HG02610 (cell line): ENCODE data around the gene SLC25A4.
"Not testable (repeated sequence)": the region's sequence is repeated elsewhere in the genome, so short reads cannot be mapped to it uniquely, and the experiment has no call there.

ENCODE experiments used
- ATAC-seq: cut with Tn5 transposase; IDR thresholded peaks from one replicate; pipeline ENCODE4 v1.9.1; 2021; ENCODE audit warnings: mild to moderate bottlenecking, moderate library complexity; ENCODE audit not compliant: unreplicated experiment

The SLC25A4 gene

GRCh38 chr4:185171373-185172071 is 28.5 kb downstream of the SLC25A4 start:
- ATAC-seq = peak; percentile 74

- no peak for ATAC-seq
Observed at GRCh38 chr4:185179488-185179887, 36.4 kb downstream of the SLC25A4 start.

GRCh38 chr4:185182239-185182638 is 39.2 kb downstream of the SLC25A4 start:
- ATAC-seq = no peak

GRCh38 chr4:185183622-185184281 is 40.7 kb downstream of the SLC25A4 start:
- ATAC-seq = peak; percentile 47

GRCh38 chr4:185186769-185187168 is 43.7 kb downstream of the SLC25A4 start:
- no peak for ATAC-seq

GRCh38 chr4:185189606-185190305 is 46.7 kb downstream of the SLC25A4 start:
- no peak for ATAC-seq

GRCh38 chr4:185190306-185190856 is 47.3 kb downstream of the SLC25A4 start:
- ATAC-seq = no peak

GRCh38 chr4:185192059-185192458 is 49.0 kb downstream of the SLC25A4 start:
- peak; percentile 88 for ATAC-seq

GRCh38 chr4:185194924-185195888 is 52.1 kb downstream of the SLC25A4 start:
- ATAC-seq = no peak

GRCh38 chr4:185196437-185196836 is 53.4 kb downstream of the SLC25A4 start:
- ATAC-seq = no peak

GRCh38 chr4:185198189-185198588 is 55.1 kb downstream of the SLC25A4 start:
- ATAC-seq = not testable (repeated sequence)
